Endothelial cell of umbilical vein (primary cell): ENCODE data around the gene NYAP1. TPM values are rescaled to one million over a fixed set of nuclear protein-coding genes. Genes with fewer than 3 reads are reported as not detected.
A peak's percentile ranks its signal among the peaks of the same experiment; 100 is the strongest.

Source experiments
- BruUV-seq: library from RNA; stranded (reverse); fragments of 400-500 nt; replicated peaks from 2 replicates; lab custom pipeline; 2021; lab: Mats Ljungman, UMichigan
- CTCF ChIA-PET: fragments of 300-600, 350-600 bp; sonication (Branson Sonifier 250); formaldehyde crosslinking; loops from one replicate; lab custom pipeline; 2021; ENCODE audit warnings: antibody characterized with exemption, inconsistent platforms; lab: Charles Lee
- POLR2A ChIA-PET: fragments of 300-600, 350-600 bp; sonication (Branson Sonifier 250); formaldehyde crosslinking; loops from one replicate; lab custom pipeline; 2021; ENCODE audit warnings: antibody characterized with exemption, inconsistent platforms; lab: Charles Lee
- DNase-seq: peaks from one replicate; pipeline ENCODE4 v3.0.0-alpha.2; 2011; ENCODE audit warnings: low read depth, low spot score
- FAIRE-seq: peaks from 2 replicates; lab custom pipeline; 2011; peaks lifted over from hg19 to GRCh38; lab: Jason Lieb, UNC
- H2AFZ ChIP-seq: 2 replicates; pipeline ENCODE4 v1.6.0; 2012; ENCODE audit warnings: low read depth, low read length, control low read depth, inconsistent platforms
- H3K27ac ChIP-seq: 2 replicates; pipeline ENCODE4 v1.5.1; 2011; ENCODE audit warnings: low read depth, mild to moderate bottlenecking, control low read depth, low read length, moderate library complexity; ENCODE audit not compliant: insufficient read depth
- H3K27me3 ChIP-seq, 2 experiments: 2 replicates each; pipeline versions ENCODE4 v1.6.0 to v1.6.1; 2011; ENCODE audit warnings: low read length in 2 of 2, mixed read lengths in 1 of 2; ENCODE audit not compliant: control insufficient read depth in 2 of 2, insufficient read depth in 2 of 2
- H3K36me3 ChIP-seq, 2 experiments: 2 replicates in 1 of 2; 3 replicates in 1 of 2; pipeline ENCODE4 v1.5.1; 2011; ENCODE audit warnings: low read length in 2 of 2, mild to moderate bottlenecking in 1 of 2, moderate library complexity in 1 of 2; ENCODE audit not compliant: control insufficient read depth in 2 of 2, insufficient read depth in 2 of 2; ENCODE audit errors: extremely low read depth in 1 of 2
- H3K4me1 ChIP-seq: 3 replicates; pipeline ENCODE4 v1.5.1; 2011; ENCODE audit warnings: mild to moderate bottlenecking, low read length; ENCODE audit not compliant: control insufficient read depth, insufficient read depth; ENCODE audit errors: extremely low read depth
- H3K4me2 ChIP-seq: 2 replicates; pipeline ENCODE4 v1.6.1; 2011; ENCODE audit warnings: low read length, control low read depth, mixed read lengths; ENCODE audit not compliant: insufficient read depth
- H3K4me3 ChIP-seq, 3 experiments: fragments of 200-600 bp in 1 of 3; sonication (generic), shearing (Covaris generic) in 1 of 3; replicated peaks in 1 of 3; 2 replicates each; pipeline ENCODE4 v1.5.1; 2011 to 2016; ENCODE audit warnings: control low read depth in 3 of 3, low read length in 3 of 3, mild to moderate bottlenecking in 2 of 3, inconsistent platforms in 1 of 3, low read depth in 1 of 3, moderate library complexity in 1 of 3; ENCODE audit not compliant: insufficient read depth in 1 of 3
- H3K79me2 ChIP-seq: 2 replicates; pipeline ENCODE4 v1.6.0; 2012; ENCODE audit warnings: low read length, inconsistent platforms; ENCODE audit not compliant: control insufficient read depth, insufficient read depth
- H3K9ac ChIP-seq: replicated peaks from 2 replicates; pipeline ENCODE3; 2011; ENCODE audit warnings: low read length, control low read depth; ENCODE audit not compliant: insufficient read depth; ENCODE audit errors: extremely low read depth
- H3K9me1 ChIP-seq: replicated peaks from 3 replicates; pipeline ENCODE4 v1.6.0; 2011; ENCODE audit warnings: mild to moderate bottlenecking, low read length; ENCODE audit not compliant: control insufficient read depth, insufficient read depth; ENCODE audit errors: extremely low read depth
- H3K9me3 ChIP-seq: replicated peaks from 2 replicates; pipeline ENCODE4 v1.5.1; 2012; ENCODE audit warnings: low read length, inconsistent platforms; ENCODE audit not compliant: control insufficient read depth, insufficient read depth
- H4K20me1 ChIP-seq: replicated peaks from 2 replicates; pipeline ENCODE3; 2011; ENCODE audit warnings: mild to moderate bottlenecking, low read length; ENCODE audit not compliant: control insufficient read depth, insufficient read depth; ENCODE audit errors: extremely low read depth
- CTCF ChIP-seq, 2 donors: IDR thresholded peaks; 1 replicate in 1 of 2; 2 replicates in 1 of 2; pipeline ENCODE4 v1.5.1; 2011; ENCODE audit warnings: low read length in 2 of 2, mild to moderate bottlenecking in 2 of 2, moderate library complexity in 2 of 2, control low read depth in 1 of 2, inconsistent platforms in 1 of 2, low read depth in 1 of 2; ENCODE audit not compliant: insufficient read depth in 1 of 2; ENCODE audit errors: extremely low read depth in 1 of 2
- EZH2 ChIP-seq: IDR thresholded peaks from 2 replicates; pipeline ENCODE4 v1.6.1; 2012; ENCODE audit warnings: borderline replicate concordance, low read depth, mild to moderate bottlenecking, moderate library complexity, low read length, inconsistent platforms; ENCODE audit not compliant: severe bottlenecking
- FOS ChIP-seq: IDR thresholded peaks from 2 replicates; pipeline ENCODE4 v1.6.1; 2011; ENCODE audit warnings: mild to moderate bottlenecking, low read length, moderate library complexity, borderline replicate concordance; ENCODE audit not compliant: insufficient read depth
- GATA2 ChIP-seq: IDR thresholded peaks from 2 replicates; pipeline ENCODE4 v1.7.0; 2011; ENCODE audit warnings: low read depth, mild to moderate bottlenecking, moderate library complexity, mixed read lengths, low read length; ENCODE audit not compliant: insufficient read length, insufficient read depth
- JUN ChIP-seq: IDR thresholded peaks from 2 replicates; pipeline ENCODE4 v1.6.1; 2011; ENCODE audit warnings: borderline replicate concordance, low read depth; ENCODE audit not compliant: insufficient read length, insufficient read depth
- MAX ChIP-seq: IDR thresholded peaks from 2 replicates; pipeline ENCODE4 v1.6.1; 2011; ENCODE audit not compliant: insufficient read depth, insufficient read length
- MYC ChIP-seq: IDR thresholded peaks from one replicate; pipeline ENCODE4 v1.6.1; 2011; ENCODE audit warnings: mild to moderate bottlenecking, low read depth, low read length
- POLR2A ChIP-seq: IDR thresholded peaks from 2 replicates; pipeline ENCODE4 v1.6.1; 2012; ENCODE audit warnings: low read depth, mild to moderate bottlenecking, control low read depth, low read length
- POLR2AphosphoS5 ChIP-seq: IDR thresholded peaks from 2 replicates; pipeline ENCODE4 v1.6.1; 2012; ENCODE audit warnings: low read depth, mild to moderate bottlenecking, control low read depth, low read length, moderate library complexity; ENCODE audit not compliant: insufficient read depth
- dilution Hi-C: fragments of 300-500 bp; cut with MboI; formaldehyde crosslinking; loops from one replicate; pipeline ENCODE4 v1.15.0; 2019; ENCODE audit warnings: low sequenced_read_pairs; ENCODE audit not compliant: extremely low pct_ligation_motif_present
- intact Hi-C: fragments of 100-400 bp; cut with micrococcal nuclease; formaldehyde crosslinking; loops from one replicate; pipeline ENCODE4 v1.10.0; 2022
- polyA plus RNA-seq, 4 experiments: library from polyadenylated mRNA; depleted of rRNA in 3 of 4; stranded (reverse) in 3 of 4; unstranded in 1 of 4; fragments of >200 nt; gene quantifications; 2 replicates each; pipeline versions ENCODE4 v1.2.1 to v1.2.3, GENCODE V29; 2011 to 2012; ENCODE audit warnings: missing spikeins in 1 of 4
- total RNA-seq: library from RNA; stranded (reverse); gene quantifications from 2 replicates; pipeline ENCODE4 v1.2.3, GENCODE V29; 2021

NYAP1 gene
- total and polyA plus RNA-seq, 2 donors (not counting 3 experiments of a cell fraction or from before 2014, with no cell fraction given): 0.37 to 2.8 TPM

GRCh38 chr7:100538348-100538653, 54.6 kb downstream of the NYAP1 start:
- dilution Hi-C loops: no loop called here
- H3K9me1 ChIP-seq: no peaks in the 10 kb centered on the region
- CTCF ChIA-PET: interaction anchor here (1.0 to 3.4 kb wide), 5 partner anchors 9 to 55 kb away, joined by 3 to 27 read pairs (median 5); partner anchors contain the start of gene NYAP1
- peak overlapping the region; percentile 66 for H2AFZ ChIP-seq
- no peaks in the 10 kb centered on the region for H3K9me3 ChIP-seq
- H3K4me3 ChIP-seq: peak overlapping the region in 1 of 3 experiments; percentile 43
- H3K27me3 ChIP-seq: no peaks in the 10 kb centered on the region
- POLR2A ChIA-PET: interaction anchor here (0.6 to 1.2 kb wide), 2 partner anchors 10 to 21 kb away, joined by 4 read pairs; no protein-coding TSS in a partner anchor
- BruUV-seq: no TSS peak
- peaks cover 12% of the 10 kb centered on the region for H3K4me1 ChIP-seq
- FAIRE-seq (no peak), DNase-seq (no peak)
- H3K36me3 ChIP-seq: no peaks in the 10 kb centered on the region
- intact Hi-C loops: loop anchor here (1.0 to 2.0 kb wide), 4 partner anchors 8 to 74 kb away; partner anchors contain the start of genes MOSPD3 and TSC22D4
- no peak for TF ChIP-seq MAX
- TF ChIP-seq GATA2: no peak
- no peak for TF ChIP-seq CTCF (IDR thresholded peaks at IDR 0.05; ENCODE audit: extremely low read depth in 1 of 2, insufficient read depth in 1 of 2, low read depth in 1 of 2, low read length in 2 of 2)
- no peak for TF ChIP-seq JUN
- TF ChIP-seq EZH2: no peak
- TF ChIP-seq POLR2AphosphoS5: no peak
- TF ChIP-seq POLR2A: no peak
- TF ChIP-seq FOS: no peak
- no peak for TF ChIP-seq MYC
- H4K20me1 ChIP-seq: no peaks in the 10 kb centered on the region
- peak overlapping the region; percentile 60 for H3K4me2 ChIP-seq
- peaks cover 19% of the 10 kb centered on the region for H3K79me2 ChIP-seq
- peak overlapping the region; percentile 0 for H3K9ac ChIP-seq
- H3K27ac ChIP-seq: peak overlapping the region; percentile 0
